HG03280 (cell line): ENCODE data around the gene POTED.
"Not testable (repeated sequence)": the region's sequence is repeated elsewhere in the genome, so short reads cannot be mapped to it uniquely, and the experiment has no call there.

Source experiments
- ATAC-seq: cut with Tn5 transposase; IDR thresholded peaks from one replicate; pipeline ENCODE4 v1.9.1; 2021; ENCODE audit warnings: mild to moderate bottlenecking, moderate library complexity; ENCODE audit not compliant: unreplicated experiment

The POTED gene

GRCh38 chr21:13609477-13609876 lies at the start of gene POTED:
Gene POTED, plus strand, starts transcription at chr21:13609777. Its CDS starts 452 bp downstream, at chr21:13610229.
- not testable (repeated sequence) for ATAC-seq

GRCh38 chr21:13650101-13650500 lies 40.5 kb downstream of the POTED start:
- ATAC-seq = not testable (repeated sequence)

DNA sequence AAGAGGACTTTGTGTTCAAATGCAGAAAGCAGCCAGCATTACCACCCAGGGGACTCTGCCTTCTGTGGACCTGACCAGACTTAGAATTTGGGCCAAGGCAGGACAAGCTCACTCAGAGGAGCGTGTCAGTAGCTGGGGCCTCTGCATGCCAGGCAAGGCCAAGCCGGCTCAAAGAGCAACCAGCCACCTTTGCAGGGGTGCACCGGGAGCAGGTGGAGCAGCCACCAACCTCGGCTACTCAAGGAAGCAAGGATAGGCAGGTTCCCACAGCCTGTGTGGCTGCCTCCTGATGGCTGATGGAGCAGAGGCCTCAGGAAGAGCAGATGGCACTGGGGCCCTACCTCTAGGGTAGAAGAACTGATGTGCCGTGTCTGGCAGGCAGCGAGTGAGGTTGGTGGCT lies 42.2 kb downstream of the POTED start:
- not testable (repeated sequence) for ATAC-seq
